ENCODE data around the gene THAP4.

DNA sequence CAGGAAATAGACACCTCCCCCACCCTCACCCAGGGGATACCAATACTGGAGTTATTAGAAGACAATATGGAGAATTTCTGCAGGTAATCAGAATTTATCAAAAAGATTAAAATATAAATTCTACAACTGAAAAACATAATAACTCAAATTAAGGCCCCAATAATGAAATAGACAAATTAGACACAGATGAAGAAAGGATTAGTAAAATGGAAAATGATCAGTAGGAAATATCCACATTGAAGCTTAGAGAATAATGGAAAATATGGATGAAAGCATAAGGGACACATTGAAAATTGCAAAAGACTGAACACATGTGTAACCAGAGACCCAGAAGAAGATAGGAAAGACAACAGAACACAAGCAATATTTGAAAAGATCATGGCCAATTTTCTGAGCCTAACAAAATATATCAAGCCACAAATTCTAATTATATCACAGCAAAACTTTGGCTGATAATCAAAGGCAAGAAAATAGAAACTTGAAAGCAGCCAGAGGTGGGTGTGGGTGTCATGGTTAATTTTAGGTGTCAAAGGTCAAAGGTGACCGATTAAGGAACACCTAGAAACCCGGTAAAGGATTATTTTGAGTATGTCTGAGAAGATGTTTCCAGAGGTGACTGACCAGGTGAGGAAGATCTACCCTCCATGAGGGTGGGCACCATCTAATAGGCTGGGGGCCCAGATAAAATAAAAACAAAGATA lies 50.2 kb downstream of the THAP4 start:
- TF ChIP-seq, protein P1, sequence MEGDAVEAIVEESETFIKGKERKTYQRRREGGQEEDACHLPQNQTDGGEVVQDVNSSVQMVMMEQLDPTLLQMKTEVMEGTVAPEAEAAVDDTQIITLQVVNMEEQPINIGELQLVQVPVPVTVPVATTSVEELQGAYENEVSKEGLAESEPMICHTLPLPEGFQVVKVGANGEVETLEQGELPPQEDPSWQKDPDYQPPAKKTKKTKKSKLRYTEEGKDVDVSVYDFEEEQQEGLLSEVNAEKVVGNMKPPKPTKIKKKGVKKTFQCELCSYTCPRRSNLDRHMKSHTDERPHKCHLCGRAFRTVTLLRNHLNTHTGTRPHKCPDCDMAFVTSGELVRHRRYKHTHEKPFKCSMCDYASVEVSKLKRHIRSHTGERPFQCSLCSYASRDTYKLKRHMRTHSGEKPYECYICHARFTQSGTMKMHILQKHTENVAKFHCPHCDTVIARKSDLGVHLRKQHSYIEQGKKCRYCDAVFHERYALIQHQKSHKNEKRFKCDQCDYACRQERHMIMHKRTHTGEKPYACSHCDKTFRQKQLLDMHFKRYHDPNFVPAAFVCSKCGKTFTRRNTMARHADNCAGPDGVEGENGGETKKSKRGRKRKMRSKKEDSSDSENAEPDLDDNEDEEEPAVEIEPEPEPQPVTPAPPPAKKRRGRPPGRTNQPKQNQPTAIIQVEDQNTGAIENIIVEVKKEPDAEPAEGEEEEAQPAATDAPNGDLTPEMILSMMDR (IDR thresholded peaks at IDR 0.05; ENCODE audit: low read depth, low read length) = no peak
- TF ChIP-seq EZH2phosphoT487 (IDR thresholded peaks at IDR 0.05; ENCODE audit: low read depth) = no peak
